IMR-90 (cell line): ENCODE results near the gene NOXA1. TPM values are rescaled to one million over a fixed set of nuclear protein-coding genes. Genes with fewer than 3 reads are reported as not detected.

Experiments used
- ATAC-seq: fragments of 200-7000 bp; cut with Tn5 transposase; 2 replicates; pipeline ENCODE4 v1.9.1; 2020; ENCODE audit warnings: low read depth, mild to moderate bottlenecking, moderate library complexity
- BruUV-seq: library from RNA; stranded (reverse); fragments of 400-500 nt; replicated peaks from 2 replicates; lab custom pipeline; 2021; lab: Mats Ljungman, UMichigan
- CTCF ChIA-PET: fragments of 300-600 bp; formaldehyde crosslinking; extraction: SDS; loops from one replicate; lab custom pipeline; 2021; ENCODE audit warnings: antibody characterized with exemption; lab: Yijun Ruan, JAX
- POLR2A ChIA-PET: fragments of 300-600 bp; sonication (Branson Sonifier 250); formaldehyde crosslinking; loops from one replicate; lab custom pipeline; 2022; ENCODE audit warnings: antibody characterized with exemption; ENCODE audit not compliant: unreplicated experiment; lab: Charles Lee
- DNase-seq: peaks from one replicate; pipeline ENCODE4 v3.0.0; 2013
- H2AFZ ChIP-seq: replicated peaks from 2 replicates; pipeline ENCODE3; 2013; ENCODE audit warnings: low read length, mild to moderate bottlenecking; ENCODE audit not compliant: poor library complexity
- H2AK5ac ChIP-seq: 2 replicates; pipeline ENCODE4 v1.6.1; 2013; ENCODE audit warnings: low read depth, low read length, inconsistent platforms
- H2AK9ac ChIP-seq: replicated peaks from 2 replicates; pipeline ENCODE3; 2013; ENCODE audit warnings: mild to moderate bottlenecking, low read depth, low read length, moderate library complexity; ENCODE audit not compliant: poor library complexity
- H2BK120ac ChIP-seq: 2 replicates; pipeline ENCODE4 v1.6.1; 2013; ENCODE audit warnings: low read depth, low read length, inconsistent platforms
- H2BK15ac ChIP-seq: 3 replicates; pipeline ENCODE4 v1.6.1; 2013; ENCODE audit warnings: low read depth, low read length, inconsistent platforms
- H2BK20ac ChIP-seq: 2 replicates; pipeline ENCODE4 v1.6.1; 2013; ENCODE audit warnings: low read depth, mild to moderate bottlenecking, inconsistent platforms, low read length, moderate library complexity
- H2BK5ac ChIP-seq: 2 replicates; pipeline ENCODE4 v1.6.1; 2013; ENCODE audit warnings: mild to moderate bottlenecking, low read depth, low read length, inconsistent platforms; ENCODE audit not compliant: poor library complexity, severe bottlenecking
- H3K14ac ChIP-seq: replicated peaks from 2 replicates; pipeline ENCODE4 v1.6.1; 2013; ENCODE audit warnings: low read depth, low read length, inconsistent platforms
- H3K18ac ChIP-seq: 2 replicates; pipeline ENCODE4 v1.6.1; 2013; ENCODE audit warnings: low read depth, low read length, control low read depth
- H3K23ac ChIP-seq: 2 replicates; pipeline ENCODE4 v1.6.1; 2013; ENCODE audit warnings: low read depth, low read length, inconsistent platforms
- H3K27ac ChIP-seq: 2 replicates; pipeline ENCODE4 v1.5.1; 2013; ENCODE audit warnings: mild to moderate bottlenecking, control low read depth, low read length; ENCODE audit not compliant: insufficient read depth
- H3K27me3 ChIP-seq: 2 replicates; pipeline ENCODE4 v1.6.1; 2013; ENCODE audit warnings: low read length; ENCODE audit not compliant: control insufficient read depth, insufficient read depth
- H3K36me3 ChIP-seq: 2 replicates; pipeline ENCODE4 v1.6.1; 2013; ENCODE audit warnings: low read length, mixed read lengths; ENCODE audit not compliant: control insufficient read depth, insufficient read depth
- H3K4ac ChIP-seq: 2 replicates; pipeline ENCODE4 v1.6.1; 2013; ENCODE audit warnings: low read depth, low read length, inconsistent platforms
- H3K4me1 ChIP-seq: 2 replicates; pipeline ENCODE4 v1.6.1; 2013; ENCODE audit warnings: low read length, mixed read lengths; ENCODE audit not compliant: control insufficient read depth, insufficient read depth
- H3K4me2 ChIP-seq: 2 replicates; pipeline ENCODE4 v1.6.1; 2013; ENCODE audit warnings: low read depth, mild to moderate bottlenecking, control low read depth, low read length, moderate library complexity
- H3K4me3 ChIP-seq: 2 replicates; pipeline ENCODE4 v1.5.1; 2013; ENCODE audit warnings: low read depth, mild to moderate bottlenecking, control low read depth, low read length, moderate library complexity; ENCODE audit not compliant: insufficient read depth
- H3K56ac ChIP-seq: 2 replicates; pipeline ENCODE4 v1.6.1; 2013; ENCODE audit warnings: low read length, inconsistent platforms; ENCODE audit not compliant: insufficient read depth; ENCODE audit errors: extremely low read depth
- H3K79me1 ChIP-seq, 2 experiments: 2 replicates each; pipeline ENCODE4 v1.6.1; 2013; ENCODE audit warnings: low read length in 2 of 2, inconsistent platforms in 1 of 2, low read depth in 1 of 2
- H3K9ac ChIP-seq: 2 replicates; pipeline ENCODE4 v1.6.1; 2013; ENCODE audit warnings: low read depth, low read length, control low read depth
- H3K9me1 ChIP-seq: 2 replicates; pipeline ENCODE4 v1.6.1; 2013; ENCODE audit warnings: low read length, inconsistent platforms; ENCODE audit not compliant: insufficient read depth
- H3K9me3 ChIP-seq: 2 replicates; pipeline ENCODE4 v1.6.1; 2013; ENCODE audit warnings: low read length; ENCODE audit not compliant: control insufficient read depth, insufficient read depth
- H4K20me1 ChIP-seq: 2 replicates; pipeline ENCODE4 v1.6.1; 2013; ENCODE audit warnings: low read length, inconsistent platforms; ENCODE audit not compliant: insufficient read depth
- H4K5ac ChIP-seq: 2 replicates; pipeline ENCODE4 v1.6.1; 2013; ENCODE audit warnings: mild to moderate bottlenecking, low read depth, low read length, control low read depth
- H4K8ac ChIP-seq, 2 experiments: 2 replicates each; pipeline ENCODE4 v1.6.1; 2013; ENCODE audit warnings: low read depth in 2 of 2, low read length in 2 of 2, control low read depth in 1 of 2, inconsistent platforms in 1 of 2
- H4K91ac ChIP-seq: 2 replicates; pipeline ENCODE4 v1.6.1; 2013; ENCODE audit warnings: low read depth, low read length, inconsistent platforms; ENCODE audit not compliant: insufficient read depth
- CEBPB ChIP-seq: IDR thresholded peaks from 2 replicates; pipeline ENCODE4 v1.6.1; 2012; ENCODE audit warnings: low read depth, low read length, improper control_type of control experiment
- CHD1 ChIP-seq: IDR thresholded peaks from 2 replicates; pipeline ENCODE4 v1.6.1; 2012; ENCODE audit warnings: low read depth, low read length, improper control_type of control experiment
- MAFK ChIP-seq: IDR thresholded peaks from 2 replicates; pipeline ENCODE4 v1.6.1; 2012; ENCODE audit warnings: low read depth, low read length, improper control_type of control experiment
- MAZ ChIP-seq: IDR thresholded peaks from 2 replicates; pipeline ENCODE4 v1.6.1; 2012; ENCODE audit warnings: low read depth, mild to moderate bottlenecking, low read length, improper control_type of control experiment, moderate library complexity, borderline replicate concordance
- POLR2A ChIP-seq: IDR thresholded peaks from 2 replicates; pipeline ENCODE4 v1.6.1; 2012; ENCODE audit warnings: mild to moderate bottlenecking, low read depth, low read length
- WGBS, 2 experiments: methylation state at CpG; one replicate each; pipeline versions ENCODE4 v1.1.5 to v1.1.7; 2013; ENCODE audit warnings: missing lambda C conversion rate in 2 of 2; ENCODE audit not compliant: insufficient read length in 1 of 2; ENCODE audit errors: extremely low coverage in 2 of 2; 5-methylcytosine and 5-hydroxymethylcytosine counted together
- dilution Hi-C: fragments of 300-500 bp; cut with HindIII; formaldehyde crosslinking; loops from one replicate; pipeline ENCODE4 v1.14.3; 2018; ENCODE audit warnings: low sequenced_read_pairs; ENCODE audit not compliant: unreplicated experiment
- in situ Hi-C: fragments of 300-500 bp; cut with MboI; formaldehyde crosslinking; loops from 3 replicates; pipeline ENCODE4 v1.14.3; 2019; ENCODE audit warnings: low sequenced_read_pairs, inconsistent platforms, mixed read lengths
- intact Hi-C: fragments of 100-400 bp; cut with micrococcal nuclease; formaldehyde crosslinking; loops from 2 replicates; pipeline ENCODE4 v1.10.0; 2022
- polyA plus RNA-seq, 3 experiments: library from polyadenylated mRNA; depleted of rRNA; stranded (reverse); fragments of >200 nt; gene quantifications; 2 replicates each; pipeline ENCODE4 v1.2.3, GENCODE V29; 2012; ENCODE audit warnings: low replicate concordance in 1 of 3
- total RNA-seq: library from RNA; depleted of rRNA; stranded (reverse); fragments of >200 nt; gene quantifications from 2 replicates; pipeline ENCODE4 v1.2.3, GENCODE V29; 2012

NOXA1 gene
- total and polyA plus RNA-seq, 2 of the 4 experiments (the other 2 are of a cell fraction), result 0.17 TPM; not detected in 1

- no peak overlapping the region for H2BK120ac ChIP-seq
- dilution Hi-C loops (no loop called here), intact Hi-C loops (loop anchor here (2.0 kb wide), 2 partner anchors 149 to 157 kb away; no protein-coding TSS in a partner anchor), in situ Hi-C loops (no loop called here)
- H3K9me3 ChIP-seq, result no peaks in the 10 kb centered on the region
- no peaks in the 10 kb centered on the region for H3K79me1 ChIP-seq
- no peak overlapping the region for H2BK15ac ChIP-seq
- peaks cover 3% of the 10 kb centered on the region; the same call in 1 of the 2 replicates for H3K27me3 ChIP-seq
- H4K91ac ChIP-seq, result no peak overlapping the region
- ChIA-PET CTCF (interaction anchor here (0.6 kb wide), 1 partner anchor 1238 kb away, joined by 3 read pairs; no protein-coding TSS in a partner anchor), POLR2A (no interaction called here)
- TF ChIP-seq POLR2A (no peak), CHD1 (no peak), CEBPB (no peak), MAFK (no peak), MAZ (no peak)
- no peak overlapping the region for H4K5ac ChIP-seq
- H2AFZ ChIP-seq, result no peak overlapping the region
- no peak overlapping the region for H3K18ac ChIP-seq
- H2BK20ac ChIP-seq, result no peak overlapping the region
- no peak overlapping the region for H3K56ac ChIP-seq
- H3K4ac ChIP-seq, result no peak overlapping the region
- WGBS, 2 experiments, result 86% methylated on average over 4 of the region's 14 CpGs; no CpG with 5 or more reads in 1 of the 2 experiments
- H2AK9ac ChIP-seq, result no peak overlapping the region
- H3K23ac ChIP-seq, result no peak overlapping the region
- no peak overlapping the region for H3K14ac ChIP-seq
- no peak overlapping the region for H3K4me3 ChIP-seq
- H4K8ac ChIP-seq, result no peak overlapping the region
- no peak overlapping the region for H3K9ac ChIP-seq
- H2BK5ac ChIP-seq, result no peak overlapping the region
- no peak overlapping the region for H3K27ac ChIP-seq
- H3K4me2 ChIP-seq, result no peak overlapping the region
- H3K4me1 ChIP-seq, result peaks cover 2% of the 10 kb centered on the region; the same call in 1 of the 2 replicates
- BruUV-seq, result no TSS peak
- peaks cover 11% of the 10 kb centered on the region for H3K36me3 ChIP-seq
- H4K20me1 ChIP-seq, result peaks cover 4% of the 10 kb centered on the region; the same call in 1 of the 2 replicates
- DNase-seq (no peak), ATAC-seq (no peak)
- no peaks in the 10 kb centered on the region for H3K9me1 ChIP-seq
- no peak overlapping the region for H2AK5ac ChIP-seq
These were observed 21.1 kb downstream of the NOXA1 start for GRCh38 chr9:137444106-137444790.
